ENCODE results near the gene SIX1.

Gene SIX1

DNA sequence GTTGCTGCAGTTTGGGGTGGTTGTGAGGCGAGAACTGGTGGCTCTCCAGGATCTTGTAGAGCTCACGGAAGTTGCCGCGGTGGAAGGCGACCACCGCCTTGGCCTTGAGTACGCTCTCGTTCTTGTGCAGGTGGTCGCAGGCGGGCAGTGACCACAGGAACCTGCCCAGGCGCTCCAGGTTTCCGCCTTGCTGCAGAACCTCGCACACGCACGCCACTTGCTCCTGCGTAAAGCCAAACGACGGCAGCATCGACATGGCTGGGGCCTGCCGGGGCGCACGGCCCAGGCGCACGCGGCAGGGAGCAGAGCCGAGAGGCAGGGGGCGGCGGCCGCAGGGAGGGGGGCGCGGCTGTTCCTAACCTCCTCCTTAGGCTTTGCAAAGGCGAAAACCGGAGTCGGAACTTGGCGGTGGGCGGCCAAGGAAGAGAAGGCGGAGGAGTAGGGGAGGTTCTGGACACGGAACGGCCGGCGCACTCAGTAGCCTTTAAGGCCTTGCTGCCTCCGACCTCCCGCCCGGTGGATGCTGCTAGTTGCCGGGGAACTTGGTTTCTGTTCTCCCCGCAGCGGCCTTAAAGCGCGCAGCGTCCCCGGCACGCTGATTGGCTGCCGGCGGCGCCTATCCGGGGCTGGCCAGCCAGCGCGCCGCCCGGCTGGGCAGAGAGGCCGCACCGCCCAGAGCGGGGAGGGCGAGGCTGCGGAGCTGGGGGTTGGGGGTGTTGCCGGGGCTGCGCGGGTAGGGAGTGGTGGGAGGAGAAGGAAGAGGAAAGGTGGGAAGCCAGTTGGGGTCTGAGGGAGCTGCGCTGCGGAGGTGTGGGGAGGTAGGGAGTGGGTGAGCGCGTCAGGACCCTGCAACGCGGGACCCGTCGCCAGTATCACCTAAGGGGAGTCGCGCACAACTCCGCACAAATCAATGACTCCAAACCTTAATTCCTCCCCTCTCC, at the start of gene SIX1:
Gene SIX1, minus strand, starts transcription at position 544 of the 941 bp plus-strand sequence. Its CDS starts 288 bp downstream, at position 256.
- no peak for DNase-seq (ENCODE audit: low spot score)

DNA sequence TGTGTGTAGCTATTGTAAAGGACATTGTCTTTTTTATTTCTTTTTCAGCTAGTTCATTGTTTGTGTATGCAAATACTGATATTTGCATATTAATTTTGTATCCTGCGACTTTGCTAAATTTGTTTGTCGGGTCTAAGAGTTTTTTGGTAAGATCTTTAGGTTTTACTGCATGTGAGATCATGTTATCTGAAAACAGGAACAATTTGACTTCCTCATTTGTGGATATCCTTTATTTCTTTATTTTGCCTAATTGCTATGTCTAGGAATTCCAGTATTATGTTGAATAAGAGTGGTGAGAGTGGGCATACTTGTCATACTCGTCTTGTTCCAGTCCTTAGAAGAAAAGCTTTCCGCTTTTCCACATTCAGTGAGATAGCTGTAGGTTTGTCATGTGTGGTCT, 46.0 kb upstream of the SIX1 start:
- DNase-seq (ENCODE audit: low spot score) = no peak

DNA sequence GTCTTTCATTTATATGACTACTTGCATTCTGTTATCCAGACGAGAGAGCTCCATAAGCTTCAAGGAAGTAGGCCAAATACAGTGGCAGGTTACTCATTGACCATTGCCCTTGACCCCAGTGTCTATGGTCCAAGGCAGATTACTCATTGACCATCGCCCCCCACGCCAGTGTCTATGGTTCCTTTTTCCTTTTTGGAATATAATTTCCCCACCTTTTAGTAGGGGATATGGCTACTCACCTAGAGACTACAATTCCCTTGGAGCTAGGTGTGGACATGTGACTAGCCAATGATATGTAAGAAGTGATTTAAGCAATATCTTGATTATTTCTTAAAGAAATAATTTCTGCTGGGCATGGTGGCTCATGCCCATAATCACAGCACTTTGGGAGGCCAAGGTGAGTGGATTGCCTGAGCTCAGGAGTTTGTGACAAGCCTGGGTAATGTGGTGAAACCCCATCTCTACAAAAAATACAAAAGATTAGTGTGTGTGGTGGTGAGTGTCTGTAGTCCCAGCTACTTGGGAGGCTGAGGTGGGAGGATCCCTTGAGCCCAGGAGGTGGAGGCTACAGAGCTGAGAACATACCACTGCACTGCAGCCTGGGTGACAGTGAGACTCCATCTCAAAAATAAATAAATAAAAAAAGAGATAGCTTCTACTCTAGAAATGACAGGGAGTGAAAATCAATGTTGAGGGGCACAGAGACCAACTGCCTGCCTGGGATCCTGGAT, 42.3 kb upstream of the SIX1 start:
- no peak for DNase-seq (ENCODE audit: low spot score)

DNA sequence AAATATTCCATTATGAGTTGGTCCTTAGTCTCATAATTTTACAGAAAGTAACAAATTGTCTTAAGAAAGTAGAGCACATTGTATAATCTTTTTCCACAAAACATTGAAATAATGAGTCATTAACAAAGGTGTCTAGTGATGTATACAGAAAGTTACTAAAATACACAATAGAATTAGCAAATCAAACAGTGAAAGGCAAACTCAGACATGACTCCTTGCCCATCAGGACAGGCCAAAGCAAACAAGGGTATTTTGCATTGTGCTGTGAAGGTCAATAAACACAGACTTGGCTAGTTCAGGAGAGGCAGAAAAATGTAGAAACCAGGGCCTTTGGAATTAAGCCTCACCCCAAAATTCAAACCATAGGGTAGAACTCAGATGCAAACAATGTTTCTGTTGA, 37.6 kb upstream of the SIX1 start:
- no peak for DNase-seq (ENCODE audit: low spot score)

DNA sequence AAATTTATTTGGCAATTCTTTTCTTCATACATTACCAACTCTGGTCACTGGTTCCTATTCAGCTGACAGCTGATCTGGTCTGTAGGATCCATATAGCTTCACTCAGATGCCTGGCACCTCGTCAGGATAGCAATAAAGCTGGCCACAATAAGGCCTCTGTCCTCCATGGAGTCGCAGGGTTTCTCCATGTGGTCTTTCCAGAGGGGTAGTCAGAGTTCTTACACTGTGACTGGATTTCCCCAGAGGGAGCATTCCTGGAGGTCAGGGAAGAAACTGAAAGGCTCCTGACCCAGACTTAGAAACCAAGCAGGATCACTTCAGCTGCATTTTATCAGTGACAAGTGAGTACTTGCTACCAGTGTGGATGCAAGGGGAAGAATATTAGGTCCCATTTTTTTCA, 34.9 kb upstream of the SIX1 start:
- no peak for DNase-seq (ENCODE audit: low spot score)

DNA sequence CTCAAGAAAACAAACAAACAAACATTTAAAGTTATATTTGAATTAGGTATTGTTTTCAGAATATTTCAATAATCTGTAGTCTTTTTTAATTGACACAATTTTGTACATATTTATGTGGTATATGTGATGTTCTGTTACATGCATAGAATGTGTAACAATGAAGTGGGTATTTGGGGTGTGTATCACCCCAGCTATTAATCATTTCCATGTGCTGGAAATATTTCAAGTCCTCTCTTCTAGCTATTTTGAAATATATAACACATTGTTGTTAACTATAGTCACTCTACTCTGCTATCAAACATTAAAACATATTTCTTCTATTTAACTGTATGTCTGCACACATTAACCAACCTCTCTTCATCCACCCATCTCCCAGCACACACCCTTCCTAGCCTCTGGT, 32.0 kb upstream of the SIX1 start:
- no peak for DNase-seq (ENCODE audit: low spot score)

DNA sequence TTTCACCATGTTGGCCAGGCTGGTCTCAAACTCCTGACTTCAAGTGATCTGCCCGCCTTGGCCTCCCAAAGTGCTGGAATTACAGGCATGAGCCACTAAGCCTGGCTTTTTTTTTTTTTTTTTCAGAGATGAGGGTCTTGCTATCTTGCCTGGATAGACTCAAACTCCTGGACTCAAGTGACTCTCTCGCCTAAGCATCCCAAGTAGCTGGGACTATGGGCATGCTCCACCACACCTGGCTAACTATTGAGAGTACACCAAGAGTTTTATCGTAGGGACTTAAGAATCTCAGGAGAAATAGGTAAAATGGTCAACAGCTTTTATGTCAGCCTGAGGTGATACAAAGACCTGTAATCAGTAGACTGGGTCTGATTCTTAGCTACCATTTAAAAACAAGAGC, 31.2 kb upstream of the SIX1 start:
- no peak for DNase-seq (ENCODE audit: low spot score)

DNA sequence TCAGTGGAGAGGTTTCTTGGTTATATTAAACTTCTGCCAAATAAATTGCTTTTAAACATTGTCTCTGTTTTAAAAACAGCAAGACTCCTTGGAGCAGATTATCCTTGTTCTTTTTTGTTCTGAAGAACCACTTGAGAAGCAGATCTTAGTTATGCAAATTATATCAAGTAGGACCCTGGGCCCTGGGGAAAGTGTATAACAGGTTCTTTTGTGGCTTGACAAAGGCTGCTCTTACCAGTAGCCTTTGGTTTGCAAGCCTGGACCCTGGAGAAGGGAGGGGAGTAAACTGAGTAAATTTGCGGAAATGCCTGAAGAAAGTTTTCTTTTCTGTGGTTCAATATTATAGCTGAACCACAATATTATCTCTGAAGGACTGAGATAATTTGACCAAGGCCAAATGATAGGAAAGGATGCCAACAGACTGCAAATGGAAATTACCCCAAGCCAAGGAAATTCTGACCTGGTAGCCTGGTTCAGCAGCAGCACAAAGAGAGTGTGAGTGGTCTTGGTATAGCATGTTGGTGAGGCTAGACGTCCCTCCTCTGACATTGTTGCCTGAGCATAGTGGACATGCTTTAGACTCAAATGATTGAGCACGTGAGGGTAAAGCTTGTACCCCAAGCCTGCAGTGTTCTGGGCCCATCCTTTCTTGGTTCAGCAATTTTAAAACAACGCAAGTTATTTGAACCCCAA, 30.4 kb upstream of the SIX1 start:
- DNase-seq (ENCODE audit: low spot score) = no peak

DNA sequence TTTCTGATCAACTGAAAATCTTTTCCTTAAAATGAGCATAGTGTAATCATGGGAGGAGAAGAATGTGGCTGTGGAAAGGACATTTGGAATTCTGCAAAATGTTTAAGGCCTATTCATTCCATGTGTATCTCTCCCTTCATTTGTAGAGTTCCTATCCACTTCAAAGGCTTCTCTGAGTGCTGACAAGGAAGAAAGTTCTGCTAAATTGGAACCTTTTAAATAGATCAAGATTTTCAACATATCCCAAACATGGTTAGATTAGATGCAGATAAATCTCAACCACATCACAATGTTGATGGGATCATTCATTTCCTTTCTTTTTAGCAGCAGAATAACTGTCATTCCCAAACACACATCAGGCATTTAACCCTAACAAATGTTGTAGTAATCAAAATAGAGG, 28.4 kb upstream of the SIX1 start:
- no peak for DNase-seq (ENCODE audit: low spot score)

DNA sequence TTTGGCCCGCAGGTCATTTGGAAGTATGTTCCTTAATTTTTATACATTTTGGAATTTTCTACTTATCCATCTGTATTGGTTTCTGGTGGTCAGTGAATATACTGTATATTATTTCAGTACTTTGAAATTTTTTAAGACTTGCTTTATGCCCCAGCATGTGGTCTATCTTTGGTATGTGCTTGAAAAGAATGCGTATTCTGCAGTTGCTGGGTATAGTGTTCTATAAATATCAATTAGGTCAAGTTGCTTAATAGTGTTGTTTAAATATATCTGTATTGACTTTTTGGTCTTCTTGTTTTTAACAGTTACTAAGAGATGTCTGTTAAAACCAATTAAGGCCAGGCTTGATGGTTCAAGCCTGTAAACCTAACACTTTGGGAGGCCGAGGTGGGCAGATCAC, 21.7 kb upstream of the SIX1 start:
- DNase-seq (ENCODE audit: low spot score) = no peak

DNA sequence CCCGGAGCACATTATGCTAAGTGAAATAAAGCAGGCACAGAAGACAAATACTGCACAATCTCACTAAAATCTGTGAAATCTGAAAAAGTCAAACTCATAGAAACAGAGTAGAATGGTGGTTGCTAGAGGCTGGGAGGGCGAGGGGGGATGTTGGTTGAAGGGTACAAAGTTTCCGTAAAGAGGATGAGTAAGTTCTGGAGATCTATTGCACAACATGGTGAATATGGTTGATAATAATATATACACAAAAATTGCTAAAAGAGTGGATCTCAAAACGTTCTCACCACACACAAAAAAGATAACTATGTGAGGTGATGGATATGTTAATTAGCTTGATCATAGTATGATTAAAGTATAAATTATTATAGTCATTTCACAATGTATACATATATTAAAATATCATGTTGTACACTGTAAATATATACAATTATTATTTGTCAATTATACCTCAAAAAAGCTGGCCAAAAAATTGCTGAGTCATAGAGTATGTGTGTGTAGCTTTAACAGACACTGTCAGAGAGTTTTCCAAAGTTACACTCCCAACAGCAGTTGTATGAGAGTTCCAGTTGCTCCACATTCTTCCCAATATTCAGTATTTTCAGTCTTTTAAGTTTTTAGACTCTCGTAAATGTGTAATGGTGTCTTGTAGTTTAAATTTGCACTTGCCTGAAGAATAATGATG, 19.3 kb upstream of the SIX1 start:
- DNase-seq (ENCODE audit: low spot score) = no peak

DNA sequence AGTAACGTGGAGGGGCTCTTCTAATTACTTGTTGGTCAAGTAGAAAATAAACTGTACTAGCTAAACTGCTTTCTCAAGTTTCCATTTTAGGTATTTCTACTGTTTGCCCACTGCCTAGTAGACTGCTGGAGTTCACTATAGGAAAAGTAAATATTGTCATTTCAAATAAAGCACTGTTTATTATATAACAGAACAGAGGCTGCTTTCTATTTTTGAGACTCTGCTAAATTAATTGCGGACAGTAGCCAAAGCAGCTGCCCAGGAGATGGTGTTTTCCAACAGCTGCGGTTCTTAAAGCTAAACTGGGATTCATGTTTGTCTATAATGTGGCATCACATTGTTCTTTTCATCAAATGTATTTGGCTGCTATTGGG, 15.9 kb upstream of the SIX1 start:
- DNase-seq (ENCODE audit: low spot score) = no peak

DNA sequence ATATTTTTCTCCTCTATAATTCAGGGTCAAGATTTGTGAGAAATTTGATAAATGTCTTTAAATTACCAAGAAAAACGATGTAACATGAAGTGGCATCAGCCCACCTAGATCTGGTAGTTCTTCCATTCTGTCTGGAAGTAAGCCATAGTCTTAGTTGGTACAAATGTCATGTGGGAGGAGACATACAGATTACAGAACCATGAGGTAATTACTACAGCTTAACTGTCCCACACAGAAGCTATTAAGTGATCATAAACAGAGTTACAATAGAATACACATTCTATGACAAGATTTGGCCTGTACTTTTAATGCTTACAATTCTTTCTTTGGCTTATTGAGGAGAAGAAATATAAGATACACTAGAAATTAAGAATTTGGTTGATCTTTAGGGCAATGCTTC, 13.7 kb upstream of the SIX1 start:
- no peak for DNase-seq (ENCODE audit: low spot score)

DNA sequence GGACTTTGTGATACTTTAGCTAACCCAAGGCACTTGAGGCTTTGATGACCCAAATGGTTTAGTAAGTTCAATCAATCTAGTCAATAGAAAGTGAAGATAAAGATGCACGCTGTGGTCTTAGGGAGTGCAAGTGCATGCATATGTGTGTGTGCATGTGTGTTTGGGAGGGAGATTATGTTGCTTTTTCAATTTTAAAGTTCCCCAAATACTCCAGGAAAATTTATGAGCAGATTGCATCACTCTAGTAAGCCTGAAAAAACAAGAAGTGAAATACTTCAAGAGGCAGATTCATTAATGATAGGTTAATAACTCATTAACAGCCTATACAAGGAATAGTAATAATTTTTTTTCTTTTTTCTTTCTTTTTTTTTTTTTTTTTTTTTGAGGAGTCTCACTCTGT, 12.4 kb upstream of the SIX1 start:
- no peak for DNase-seq (ENCODE audit: low spot score)

DNA sequence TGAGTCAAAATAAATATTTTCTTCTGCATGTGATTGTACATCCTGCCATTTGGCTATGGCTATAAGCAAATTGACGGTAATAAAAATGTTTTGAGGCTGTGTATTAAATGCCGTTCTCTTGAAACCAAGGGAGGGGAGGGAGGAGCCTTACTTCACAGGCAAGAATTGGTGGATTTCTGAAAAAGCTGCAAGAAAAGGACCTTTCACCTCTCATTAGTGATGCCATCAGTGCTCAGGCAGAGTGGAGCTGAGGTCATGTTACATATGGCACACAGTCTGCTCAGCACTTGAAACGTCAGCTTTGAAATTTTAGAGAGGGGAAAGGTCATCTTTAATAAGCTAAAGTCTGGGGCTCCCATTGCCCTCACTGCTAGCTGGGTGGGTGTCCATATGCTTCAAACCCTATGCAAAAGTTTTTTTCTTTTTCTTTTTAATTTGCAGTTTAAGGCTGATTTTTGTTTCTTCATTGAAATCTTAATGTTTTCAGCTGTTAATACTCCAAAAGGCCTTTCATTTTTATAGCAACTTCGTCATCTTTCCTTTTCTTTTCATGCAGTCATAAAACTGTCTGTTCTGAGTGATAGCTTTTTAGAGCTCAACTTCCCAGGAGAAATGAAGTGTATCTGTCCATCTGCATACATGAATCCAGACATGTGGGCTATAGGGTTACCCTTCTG, 9.8 kb upstream of the SIX1 start:
- no peak for DNase-seq (ENCODE audit: low spot score)

DNA sequence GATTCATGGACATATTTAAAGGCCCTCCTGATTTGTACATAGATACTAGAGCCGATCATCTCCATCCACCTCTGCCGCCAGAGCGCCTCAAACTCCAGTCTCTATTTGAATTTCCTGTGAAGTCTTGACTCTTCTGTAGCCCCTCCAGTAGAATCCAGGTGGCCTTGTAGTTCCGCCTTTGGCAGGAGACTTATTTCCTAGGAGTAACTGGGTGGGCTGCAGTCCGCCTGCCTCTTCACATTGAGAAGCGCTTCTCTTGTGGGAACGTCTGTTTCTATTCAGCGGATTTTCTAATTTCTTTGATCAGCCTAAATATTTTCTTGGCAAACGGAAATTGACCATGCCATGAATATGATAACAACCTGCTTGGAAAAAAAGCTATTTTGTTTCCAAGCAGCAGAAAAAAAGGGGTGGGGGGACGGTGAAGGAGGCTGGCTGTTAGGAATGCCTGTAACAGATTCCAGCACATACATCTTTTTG, 9.0 kb upstream of the SIX1 start:
- DNase-seq (ENCODE audit: low spot score) = no peak

DNA sequence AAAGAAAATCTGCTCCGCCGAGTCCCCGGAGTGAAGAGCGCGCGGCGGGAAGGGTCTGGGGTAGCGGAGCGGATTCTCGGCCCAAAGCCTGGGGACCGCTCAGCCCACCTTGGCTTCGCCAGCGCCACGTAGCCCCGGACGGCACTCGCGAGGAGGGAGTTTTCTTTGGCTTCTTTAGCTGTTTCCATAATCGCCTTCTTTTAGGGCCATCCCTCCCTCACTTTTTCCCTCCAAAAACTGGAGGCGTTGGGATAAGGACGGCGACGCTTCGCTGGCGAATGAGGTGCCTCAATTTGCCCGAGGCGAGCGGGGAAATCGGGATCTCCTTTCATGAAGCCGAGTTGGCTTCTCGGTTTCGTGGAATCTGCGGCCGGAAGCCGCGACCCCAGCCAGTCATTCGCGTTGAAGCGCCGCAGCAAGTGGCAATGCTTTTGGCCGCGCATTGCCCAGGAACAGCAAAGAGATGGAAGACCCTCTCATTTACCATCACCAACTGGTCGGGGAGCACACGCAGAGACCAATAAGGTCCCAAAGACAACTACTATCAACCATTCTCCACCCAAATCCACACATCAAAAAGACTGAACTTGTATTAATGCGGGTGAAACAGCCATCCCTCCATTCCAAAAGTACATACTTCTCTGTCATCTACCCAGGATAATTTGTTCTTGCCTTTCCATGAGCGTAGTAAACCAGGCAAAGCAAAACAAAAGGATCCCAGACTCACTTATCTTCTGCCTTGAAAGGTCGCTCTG, 8.4 kb upstream of the SIX1 start:
- DNase-seq (ENCODE audit: low spot score) = no peak

DNA sequence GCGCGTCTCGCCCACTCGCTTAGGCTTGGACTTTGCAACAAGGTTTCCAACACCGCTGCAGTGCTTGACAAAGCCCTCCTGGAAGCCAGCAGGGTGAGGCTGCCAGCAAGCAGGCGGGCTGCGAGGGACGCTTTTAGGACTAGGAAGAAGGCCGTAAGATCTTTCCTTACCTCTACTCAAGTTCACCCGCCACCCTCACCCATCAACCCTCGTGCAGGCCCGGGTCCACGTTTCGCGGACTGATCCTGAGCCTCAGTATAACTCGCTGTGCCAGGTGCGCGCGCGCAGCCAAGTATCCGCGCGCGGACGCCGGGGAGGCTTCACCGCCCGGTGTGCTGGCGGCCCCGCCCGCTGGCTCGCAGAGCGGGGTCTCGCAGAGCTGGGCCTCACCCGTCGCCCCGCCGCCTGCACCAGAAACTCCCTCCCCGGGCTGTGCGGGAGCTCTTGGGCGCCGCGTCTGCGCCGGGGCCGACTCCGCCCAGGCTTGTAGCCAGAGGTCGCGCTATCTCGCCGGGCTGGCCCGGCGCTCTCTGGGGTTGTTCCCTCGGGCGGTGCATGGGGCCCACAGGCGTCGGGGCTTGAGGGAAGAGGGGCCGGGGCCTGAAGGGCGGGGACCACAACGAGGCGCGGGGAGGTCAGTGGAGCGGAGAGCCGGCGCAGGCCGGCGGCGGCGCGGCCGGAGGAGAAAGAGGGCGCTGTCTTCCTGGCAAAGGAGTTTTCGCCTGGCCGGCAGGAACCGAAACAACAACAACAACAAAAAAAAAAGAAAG, 7.6 kb upstream of the SIX1 start:
- no peak for DNase-seq (ENCODE audit: low spot score)

DNA sequence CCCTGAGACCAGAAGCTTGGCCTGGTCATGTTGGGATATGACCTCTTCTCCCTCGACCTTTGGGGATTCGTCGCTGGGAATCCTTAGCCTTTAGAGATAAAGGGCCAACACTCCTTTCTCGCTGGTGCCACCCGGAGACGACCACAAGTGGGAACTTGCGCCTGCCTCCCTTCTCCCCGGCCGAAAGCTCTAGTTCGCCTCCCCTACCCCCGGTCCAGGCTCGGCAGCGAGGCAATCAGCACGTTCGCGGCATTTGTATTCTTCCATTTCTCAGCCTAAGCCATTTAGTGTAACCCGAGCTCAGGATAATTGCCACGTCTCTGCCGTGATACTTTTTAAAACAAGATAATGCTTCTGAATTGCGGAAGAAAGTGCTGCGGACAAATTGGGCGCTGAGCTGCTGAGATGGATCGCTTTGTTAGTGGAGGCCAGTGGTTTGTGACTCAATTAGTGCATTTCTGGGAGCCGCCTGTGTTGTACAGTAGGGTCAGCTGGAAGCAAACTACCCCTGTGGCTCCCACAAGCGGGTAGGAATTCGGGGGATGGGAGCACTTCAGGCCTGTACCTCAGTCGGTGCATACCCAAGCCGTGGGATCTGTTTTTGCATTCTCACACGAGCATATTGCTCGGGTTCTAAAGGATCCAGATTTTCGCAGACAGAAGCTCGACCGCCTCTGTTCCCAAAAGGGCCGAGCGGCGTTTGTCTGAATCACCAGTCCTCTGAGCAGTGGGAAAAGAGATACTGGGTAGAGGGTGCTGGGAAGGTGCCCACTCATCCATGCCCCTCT, 6.8 kb upstream of the SIX1 start:
- DNase-seq (ENCODE audit: low spot score) = no peak

Data from hematopoietic multipotent progenitor cell treated with erythropoietin and hydrocortisone succinate and interleukin-3 and kit ligand, for 17 days (in vitro differentiated cells).